ENCODE data around the gene FMN2.

DNA sequence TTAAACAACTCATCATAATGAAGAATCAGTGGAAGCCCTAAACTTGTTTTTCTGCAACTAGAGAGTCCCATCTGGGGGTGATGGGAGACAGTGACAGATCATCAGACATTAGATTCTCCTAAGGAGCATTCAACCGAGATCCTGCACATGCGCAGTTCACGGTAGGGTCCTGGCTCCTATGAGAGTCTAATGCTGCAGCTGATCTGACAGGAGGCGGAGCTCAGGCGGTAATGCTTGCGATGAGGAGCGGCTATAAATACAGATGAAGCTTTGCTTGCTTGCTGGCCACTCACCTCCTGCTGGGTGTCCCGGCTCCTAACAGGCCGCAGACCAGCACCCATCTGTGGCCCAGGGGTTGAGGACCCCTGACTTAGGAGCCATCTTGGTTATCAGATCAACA lies 247.2 kb downstream of the FMN2 start:
- TF ChIP-seq, protein P1, sequence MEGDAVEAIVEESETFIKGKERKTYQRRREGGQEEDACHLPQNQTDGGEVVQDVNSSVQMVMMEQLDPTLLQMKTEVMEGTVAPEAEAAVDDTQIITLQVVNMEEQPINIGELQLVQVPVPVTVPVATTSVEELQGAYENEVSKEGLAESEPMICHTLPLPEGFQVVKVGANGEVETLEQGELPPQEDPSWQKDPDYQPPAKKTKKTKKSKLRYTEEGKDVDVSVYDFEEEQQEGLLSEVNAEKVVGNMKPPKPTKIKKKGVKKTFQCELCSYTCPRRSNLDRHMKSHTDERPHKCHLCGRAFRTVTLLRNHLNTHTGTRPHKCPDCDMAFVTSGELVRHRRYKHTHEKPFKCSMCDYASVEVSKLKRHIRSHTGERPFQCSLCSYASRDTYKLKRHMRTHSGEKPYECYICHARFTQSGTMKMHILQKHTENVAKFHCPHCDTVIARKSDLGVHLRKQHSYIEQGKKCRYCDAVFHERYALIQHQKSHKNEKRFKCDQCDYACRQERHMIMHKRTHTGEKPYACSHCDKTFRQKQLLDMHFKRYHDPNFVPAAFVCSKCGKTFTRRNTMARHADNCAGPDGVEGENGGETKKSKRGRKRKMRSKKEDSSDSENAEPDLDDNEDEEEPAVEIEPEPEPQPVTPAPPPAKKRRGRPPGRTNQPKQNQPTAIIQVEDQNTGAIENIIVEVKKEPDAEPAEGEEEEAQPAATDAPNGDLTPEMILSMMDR (IDR thresholded peaks at IDR 0.05): no peak
- no peak for TF ChIP-seq EZH2 (IDR thresholded peaks at IDR 0.05)
- no peak for TF ChIP-seq EZH2phosphoT487 (IDR thresholded peaks at IDR 0.05)
